Choroid plexus epithelial cell (primary cell): ENCODE results near the gene ATP2B3.

Experiments
- DNase-seq: peaks from one replicate; pipeline ENCODE4 v3.0.0-alpha.2; 2010; ENCODE audit warnings: low read depth
- H3K4me3 ChIP-seq: 2 replicates; pipeline ENCODE4 v1.5.1; 2011; ENCODE audit warnings: low read depth, mild to moderate bottlenecking, control low read depth, low read length, moderate library complexity
- CTCF ChIP-seq: conservative IDR thresholded peaks from 2 replicates; pipeline ENCODE4 v1.5.1; 2011; ENCODE audit warnings: low read depth, mild to moderate bottlenecking, control low read depth, inconsistent platforms, low read length, moderate library complexity

ATP2B3 gene

GRCh38 chrX:153596981-153597750 is 79.7 kb downstream of the ATP2B3 start:
- TF ChIP-seq CTCF = no peak
- DNase-seq = no peak
- no peak overlapping the region for H3K4me3 ChIP-seq

GRCh38 chrX:153598541-153599191 is 81.2 kb downstream of the ATP2B3 start, which contains the start of gene CCNQ:
CCNQ (minus strand) TSS chrX:153599139; CDS start chrX:153599073, 66 bp downstream.
- DNase-seq = peak; percentile 33
- peak within 1 kb of the TSS; percentile 72 for H3K4me3 ChIP-seq
- no peak for TF ChIP-seq CTCF

GRCh38 chrX:153599192-153600031 is 82.0 kb downstream of the ATP2B3 start:
- peak; percentile 88 for DNase-seq
- H3K4me3 ChIP-seq = peak overlapping the region; percentile 72
- no peak for TF ChIP-seq CTCF

- peak overlapping the region; percentile 72 for H3K4me3 ChIP-seq
- no peak for DNase-seq
- TF ChIP-seq CTCF = no peak
Measured at GRCh38 chrX:153600032-153600373, 82.6 kb downstream of the ATP2B3 start.

- no peak overlapping the region for H3K4me3 ChIP-seq
- no peak for TF ChIP-seq CTCF
- no peak for DNase-seq
Measured at GRCh38 chrX:153600921-153601320, 83.5 kb downstream of the ATP2B3 start.

GRCh38 chrX:153601511-153602110 is 84.2 kb downstream of the ATP2B3 start:
- no peak for DNase-seq
- TF ChIP-seq CTCF = no peak
- H3K4me3 ChIP-seq = no peak overlapping the region
